G401 (cell line): ENCODE data around the gene TBC1D10A. TPM values are rescaled to one million over a fixed set of nuclear protein-coding genes. Genes with fewer than 3 reads are reported as not detected.

Experiments used
- DNase-seq: peaks from one replicate; pipeline ENCODE4 v3.0.0-alpha.2; 2015; ENCODE audit warnings: low spot score
- in situ Hi-C: cut with HindIII; loops from 2 replicates; pipeline ENCODE4 v1.10.0; 2016; ENCODE audit warnings: low sequenced_read_pairs, mixed read lengths
- total RNA-seq: library from RNA; depleted of rRNA; stranded (reverse); fragments of >200 nt; shearing (Covaris generic); gene quantifications from 2 replicates; pipeline ENCODE4 v1.2.3, GENCODE V29; 2014

TBC1D10A gene
- total RNA-seq, 1 experiment from 2014 or later = 12.8 TPM

DNA sequence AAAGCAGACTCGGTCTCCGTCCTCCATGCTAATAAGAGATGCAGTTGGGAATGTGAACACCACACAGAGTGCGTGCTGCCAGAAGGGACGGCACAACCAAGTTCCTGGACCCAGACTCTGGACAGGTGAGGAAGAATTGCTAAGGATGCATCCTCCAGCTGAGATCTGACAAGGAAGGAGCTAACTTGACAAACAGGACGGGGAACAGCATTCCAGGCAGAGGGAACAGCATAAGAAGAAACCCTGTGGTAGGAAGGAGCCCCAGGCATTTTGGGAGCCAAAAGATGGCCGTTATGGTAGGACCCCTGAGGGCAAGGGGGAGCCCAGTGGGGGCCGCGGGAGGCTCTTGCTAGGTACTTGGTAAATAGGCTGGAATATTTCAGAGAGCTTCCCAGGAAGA, 66.1 kb downstream of the TBC1D10A start:
- no peak for DNase-seq
- in situ Hi-C loops = no loop called here

DNA sequence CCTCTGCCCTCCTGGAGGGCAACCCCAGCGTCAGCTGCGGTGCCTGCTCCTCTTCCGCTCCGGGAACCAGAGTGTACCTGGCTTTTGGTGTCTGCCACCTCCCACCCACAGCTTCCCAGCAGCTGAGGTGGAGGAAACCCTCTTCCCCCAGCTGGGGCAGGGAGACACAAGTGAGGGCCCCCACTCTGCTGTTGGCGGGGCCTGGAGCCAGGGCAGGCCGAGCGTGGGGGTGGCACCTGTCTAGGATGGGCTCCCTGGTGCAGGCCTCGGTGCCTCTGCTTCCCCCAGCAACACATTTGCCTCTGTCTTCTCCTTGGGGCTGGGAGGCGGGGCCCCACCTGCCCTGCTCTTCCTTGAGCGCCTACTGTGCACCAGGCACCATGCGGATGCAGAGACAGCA, 66.5 kb downstream of the TBC1D10A start:
- DNase-seq = no peak
- in situ Hi-C loops = no loop called here

DNA sequence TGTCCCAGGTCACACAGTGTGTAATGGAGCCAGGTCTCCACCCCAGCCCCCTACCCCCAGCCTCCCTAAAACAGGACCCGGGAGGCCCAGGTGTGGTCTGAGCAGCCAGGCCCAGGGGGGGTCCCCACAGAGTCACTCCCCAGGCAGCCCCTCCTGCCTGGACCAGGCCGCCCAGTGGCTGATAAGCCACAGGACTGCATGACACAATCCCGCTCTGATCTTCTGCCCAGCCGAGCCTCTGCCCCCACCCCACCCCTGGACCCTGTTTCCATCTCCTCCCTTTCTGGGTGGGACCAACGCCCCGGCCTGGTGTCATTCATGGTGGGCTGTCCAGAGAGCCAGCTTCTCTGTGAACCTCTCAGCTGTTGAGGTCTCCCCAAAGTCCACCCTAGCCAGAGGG, 72.4 kb downstream of the TBC1D10A start:
- no peak for DNase-seq
- in situ Hi-C loops = no loop called here

DNA sequence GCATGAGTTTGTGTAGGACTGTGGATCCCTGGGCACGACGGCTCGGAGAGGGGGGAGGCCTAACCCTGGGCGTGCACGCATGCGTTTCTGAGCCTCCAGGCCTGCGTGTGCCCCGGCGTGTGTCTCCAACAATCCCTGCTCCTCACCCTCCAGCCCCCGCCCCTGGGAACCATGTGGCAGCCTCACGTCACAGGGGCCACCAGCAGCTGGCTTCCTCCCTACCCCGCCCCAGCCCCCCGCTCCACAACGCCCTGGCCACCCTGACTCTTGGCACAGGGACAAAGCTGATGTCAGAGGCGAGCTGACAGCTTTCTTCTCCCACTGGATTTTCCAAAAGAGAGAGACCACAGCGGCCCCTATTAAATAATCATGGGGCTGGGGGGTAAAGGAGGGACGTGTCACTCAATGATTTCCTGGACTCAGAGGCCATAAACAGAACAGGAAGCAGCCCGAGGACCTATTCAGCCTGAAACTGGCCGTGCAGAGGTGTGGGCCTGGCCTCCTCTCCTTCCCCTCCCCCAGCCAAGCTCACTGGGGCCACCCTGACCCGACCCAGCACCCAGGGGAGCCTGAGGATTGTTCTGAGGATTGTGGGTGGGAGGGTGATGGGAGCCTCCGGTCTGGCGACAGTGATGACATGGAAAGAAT, 73.4 kb downstream of the TBC1D10A start:
- in situ Hi-C loops = no loop called here
- no peak for DNase-seq

DNA sequence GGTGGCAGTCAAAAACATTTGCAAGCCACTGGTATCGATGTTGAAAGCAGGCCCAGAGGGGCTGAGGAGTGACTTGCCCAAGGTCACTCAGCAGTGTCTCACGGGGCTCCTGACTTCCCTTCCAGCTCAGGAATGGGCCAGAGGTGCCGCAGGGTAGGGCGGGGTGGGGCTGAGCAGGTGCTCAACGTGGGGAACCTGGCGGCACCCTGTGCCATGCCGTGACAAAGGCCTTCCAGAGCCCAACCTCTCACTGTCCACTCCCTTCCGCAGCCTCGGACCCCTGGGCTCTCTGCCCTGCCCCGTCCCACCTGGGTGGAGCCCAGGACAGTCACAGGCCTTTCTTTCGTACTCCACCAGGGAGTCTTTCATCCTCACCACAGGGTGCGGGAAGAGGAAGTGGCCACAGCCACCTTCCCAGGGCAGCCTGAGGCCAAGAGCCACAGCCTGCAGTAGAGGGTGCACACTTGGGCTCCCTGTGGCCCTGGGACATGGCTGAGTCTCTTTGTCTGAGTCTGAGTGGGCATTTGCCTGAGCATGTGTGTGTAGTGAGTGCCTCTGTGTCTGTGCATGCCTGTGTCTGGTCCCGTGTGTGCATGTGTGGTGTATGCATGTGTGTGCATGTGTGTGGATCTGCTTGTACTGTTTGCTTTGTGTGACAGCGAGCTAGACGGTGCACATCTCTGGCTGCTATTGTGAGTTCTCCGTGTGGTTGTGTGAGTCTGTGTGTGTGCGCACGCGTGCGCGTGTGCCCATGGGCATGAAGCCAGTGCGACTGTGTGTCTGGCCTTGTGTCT, 74.1 kb downstream of the TBC1D10A start:
- DNase-seq = no peak
- in situ Hi-C loops = no loop called here

DNA sequence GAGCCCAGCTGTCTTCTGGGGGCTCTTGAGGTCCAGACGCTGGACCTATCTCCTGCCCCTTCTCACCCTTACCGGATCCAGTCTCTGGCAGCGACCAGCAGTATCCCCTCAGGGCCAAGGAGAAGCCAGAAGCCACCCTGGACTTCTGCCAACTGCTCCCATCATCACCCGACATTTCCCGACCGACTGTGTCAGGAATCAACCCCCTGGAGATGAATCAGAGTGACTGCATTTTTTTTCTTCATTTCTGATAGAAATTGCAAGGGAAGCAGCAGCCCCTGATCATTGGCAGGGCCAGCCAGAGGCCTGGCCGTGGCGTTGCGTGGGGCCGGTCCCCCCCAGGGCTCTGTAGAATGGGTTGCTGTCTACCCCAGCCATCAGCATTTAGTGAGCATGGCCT, 75.0 kb downstream of the TBC1D10A start:
- in situ Hi-C loops = no loop called here

DNA sequence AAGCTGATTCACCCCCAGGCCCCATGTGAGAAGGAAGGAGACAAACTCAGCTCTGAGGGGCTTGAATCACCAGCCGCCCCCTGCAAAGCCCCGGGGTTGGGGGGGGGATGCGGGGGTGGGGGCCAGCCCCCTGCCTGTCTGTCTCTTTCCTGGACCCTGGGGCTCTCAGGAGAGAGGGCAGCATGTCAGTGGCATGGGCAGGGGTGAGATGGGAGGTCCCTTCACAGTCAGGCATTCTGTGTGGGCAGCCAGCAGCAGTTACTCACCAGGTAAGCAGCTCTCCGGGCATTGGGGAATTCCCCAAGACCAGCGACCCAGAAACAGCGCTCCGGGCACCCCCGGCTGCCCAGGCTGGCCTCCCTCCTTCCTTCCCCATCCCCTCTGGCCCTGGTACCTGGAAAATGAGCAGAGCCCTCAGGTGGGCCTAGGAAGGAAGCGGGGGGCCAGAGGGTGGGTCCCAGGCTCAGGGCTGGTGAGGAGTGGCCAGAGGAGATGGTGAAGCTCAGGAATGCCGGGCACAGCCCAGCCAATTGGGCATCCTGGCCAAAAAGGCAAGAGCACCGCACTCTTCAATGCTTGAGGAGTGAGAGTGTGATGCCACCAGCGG, 76.0 kb downstream of the TBC1D10A start:
- in situ Hi-C loops = no loop called here
- no peak for DNase-seq

More for the DNA sequence above, 75.0 kb downstream of the TBC1D10A start:
- DNase-seq = no peak

DNA sequence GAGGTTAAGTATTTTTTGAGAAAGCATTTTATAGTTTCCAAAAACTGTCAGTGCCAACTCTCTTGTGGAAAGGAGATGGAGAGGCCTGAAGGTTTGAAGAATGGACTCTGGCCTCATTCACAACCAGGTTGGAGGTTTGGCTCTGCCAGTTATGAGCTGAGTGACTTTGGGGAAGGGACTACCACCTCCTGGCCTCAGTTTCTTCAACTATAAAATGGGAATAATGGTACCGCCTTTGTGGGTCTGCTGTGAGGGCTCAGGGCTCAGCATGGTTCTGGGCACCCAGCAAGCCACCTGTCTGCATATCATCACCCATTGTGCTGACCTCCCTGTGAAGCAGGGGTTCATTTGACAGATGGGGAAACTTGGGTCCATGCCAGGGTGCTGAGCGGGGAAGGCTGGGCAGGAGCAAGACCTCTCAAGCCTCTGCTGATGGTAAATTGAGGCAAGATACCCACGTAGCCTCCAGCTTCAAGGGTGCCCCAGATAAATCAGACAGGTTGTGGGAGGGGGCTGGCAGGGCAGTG, 76.6 kb downstream of the TBC1D10A start:
- no peak for DNase-seq
- in situ Hi-C loops = no loop called here

DNA sequence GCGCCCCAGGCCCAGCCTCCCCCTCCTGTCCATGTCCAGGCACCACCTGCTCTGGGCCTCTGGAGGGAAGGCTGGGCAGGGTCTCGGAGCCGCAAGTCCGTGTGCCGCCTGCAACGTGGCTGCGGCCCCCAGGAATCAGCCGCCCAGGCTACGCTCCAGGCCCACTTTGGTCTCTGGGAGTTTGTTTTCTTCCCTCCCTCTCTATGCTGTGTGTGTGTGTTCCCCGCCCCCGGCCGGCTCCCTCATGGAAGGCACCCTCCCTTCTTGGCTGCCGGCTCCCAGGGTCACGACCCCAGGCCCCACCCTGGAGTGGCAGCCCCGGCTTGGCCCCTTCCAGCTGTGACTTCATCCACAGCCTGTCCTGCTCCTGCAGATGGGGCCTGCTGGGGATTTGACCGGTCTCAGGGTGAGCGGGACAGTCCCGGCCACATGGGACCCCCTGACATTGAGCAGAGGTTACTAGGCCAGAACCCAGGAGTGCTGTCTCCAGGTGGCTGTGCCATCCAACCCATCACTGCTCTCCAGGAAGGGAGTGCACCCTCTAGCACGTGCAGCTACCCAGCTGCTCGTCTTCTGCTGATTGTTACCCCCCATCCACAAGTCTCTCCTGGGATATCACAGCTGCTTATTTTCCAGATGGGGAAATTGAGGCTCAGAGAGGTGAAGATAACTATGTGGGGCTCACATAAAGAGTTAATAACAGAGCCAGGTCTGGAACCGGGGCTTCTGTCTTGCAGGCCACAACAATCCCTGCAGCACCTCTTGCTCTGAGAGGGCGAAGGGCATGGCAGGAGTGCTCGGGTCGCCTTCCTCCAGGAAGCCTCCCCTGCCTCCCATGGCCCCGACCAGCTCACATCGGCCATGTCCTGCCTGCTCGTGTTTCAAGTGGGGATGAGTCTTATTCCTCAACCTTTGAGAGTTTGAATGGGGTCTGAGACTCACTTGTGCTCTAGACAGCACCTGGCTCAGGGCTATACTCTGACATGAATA, 77.4 kb downstream of the TBC1D10A start:
- DNase-seq = no peak
- in situ Hi-C loops = no loop called here

DNA sequence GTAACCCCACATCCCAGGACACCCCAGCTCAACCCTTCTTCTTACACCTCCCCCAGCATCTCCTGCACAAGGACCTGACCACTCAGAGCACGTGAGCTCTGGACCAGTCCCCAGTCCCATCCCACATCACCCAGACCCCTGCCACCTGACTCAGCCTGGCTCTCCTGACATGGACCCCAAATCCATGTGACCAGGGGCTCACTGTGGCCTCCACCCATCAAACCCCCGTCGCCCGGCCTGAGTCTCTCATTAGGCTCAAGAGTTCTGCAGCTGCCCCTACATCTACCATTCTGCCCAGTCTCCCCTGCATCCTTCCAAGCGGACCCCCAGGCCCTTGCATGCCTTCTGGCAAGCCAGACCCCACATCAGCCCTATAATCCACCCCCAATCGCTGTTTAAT, 78.3 kb downstream of the TBC1D10A start:
- no peak for DNase-seq
- in situ Hi-C loops = no loop called here

DNA sequence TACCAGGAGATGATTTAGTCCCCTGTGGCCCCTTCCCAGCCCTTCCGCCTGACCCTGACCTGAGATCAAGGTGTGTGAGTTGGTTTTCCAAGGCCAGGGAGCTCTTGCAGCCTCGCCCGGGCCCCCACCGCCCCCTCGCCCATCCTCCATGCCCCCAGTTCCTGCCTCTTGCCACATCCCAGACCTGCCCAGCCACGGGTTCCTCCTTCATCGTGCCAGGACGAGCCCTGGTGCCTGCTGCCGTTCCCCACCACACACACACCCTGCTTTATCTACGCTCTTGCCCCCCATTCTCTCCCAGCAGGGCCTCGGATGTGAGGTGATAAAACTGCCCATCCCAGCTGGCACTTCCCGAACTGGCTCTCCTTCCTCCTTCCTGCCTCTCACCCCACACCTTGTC, 78.8 kb downstream of the TBC1D10A start:
- DNase-seq = no peak
- in situ Hi-C loops = no loop called here

DNA sequence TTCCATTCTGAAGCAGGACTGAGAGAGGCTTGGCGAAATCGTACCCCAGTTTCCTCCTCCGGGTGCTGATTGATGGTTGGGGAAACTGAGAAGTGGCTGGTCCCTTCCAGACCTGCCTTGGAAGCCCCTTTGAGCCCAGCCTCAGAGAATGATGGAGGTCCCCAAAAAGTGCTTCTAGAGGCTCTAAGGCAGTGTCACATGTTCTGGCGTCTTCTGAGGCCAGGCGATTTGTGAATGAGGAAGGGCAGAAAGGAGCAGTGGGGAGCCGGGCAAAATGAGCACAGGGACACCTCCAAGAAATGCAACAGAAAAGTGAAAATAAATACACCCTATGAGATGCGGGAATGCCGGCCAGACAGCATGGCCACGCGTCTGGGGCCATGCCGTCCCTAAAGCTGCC, 79.2 kb downstream of the TBC1D10A start:
- in situ Hi-C loops = no loop called here

DNA sequence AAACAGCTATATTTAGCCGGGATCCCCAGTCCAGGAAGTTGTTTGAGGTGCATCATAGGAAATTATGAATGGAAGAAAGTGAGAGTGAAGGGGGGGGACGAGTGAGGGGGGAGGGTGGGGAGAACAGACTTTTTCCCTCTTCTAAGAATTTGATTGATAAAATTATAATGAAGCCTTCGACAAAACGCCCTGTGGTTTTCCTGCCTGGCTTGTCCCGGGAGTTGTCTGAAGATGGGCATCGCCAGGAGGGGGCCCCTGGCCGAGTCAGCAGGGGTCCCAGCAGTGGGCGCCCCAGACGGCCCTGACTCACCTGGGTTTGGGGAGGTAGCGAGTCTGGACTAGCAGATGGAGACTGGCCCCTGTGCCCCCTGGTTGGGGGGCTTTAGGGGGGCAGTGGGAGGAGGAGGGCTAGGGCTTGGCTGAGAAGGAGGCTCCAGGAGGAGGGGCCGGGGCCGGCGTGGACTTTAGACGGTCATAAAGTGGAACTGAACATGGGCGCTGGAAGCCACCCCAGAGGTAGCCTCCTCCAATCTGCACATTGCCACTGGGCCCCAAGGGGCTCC, 79.8 kb downstream of the TBC1D10A start:
- DNase-seq = no peak
- in situ Hi-C loops = no loop called here

More for the DNA sequence above, 79.2 kb downstream of the TBC1D10A start:
- no peak for DNase-seq

DNA sequence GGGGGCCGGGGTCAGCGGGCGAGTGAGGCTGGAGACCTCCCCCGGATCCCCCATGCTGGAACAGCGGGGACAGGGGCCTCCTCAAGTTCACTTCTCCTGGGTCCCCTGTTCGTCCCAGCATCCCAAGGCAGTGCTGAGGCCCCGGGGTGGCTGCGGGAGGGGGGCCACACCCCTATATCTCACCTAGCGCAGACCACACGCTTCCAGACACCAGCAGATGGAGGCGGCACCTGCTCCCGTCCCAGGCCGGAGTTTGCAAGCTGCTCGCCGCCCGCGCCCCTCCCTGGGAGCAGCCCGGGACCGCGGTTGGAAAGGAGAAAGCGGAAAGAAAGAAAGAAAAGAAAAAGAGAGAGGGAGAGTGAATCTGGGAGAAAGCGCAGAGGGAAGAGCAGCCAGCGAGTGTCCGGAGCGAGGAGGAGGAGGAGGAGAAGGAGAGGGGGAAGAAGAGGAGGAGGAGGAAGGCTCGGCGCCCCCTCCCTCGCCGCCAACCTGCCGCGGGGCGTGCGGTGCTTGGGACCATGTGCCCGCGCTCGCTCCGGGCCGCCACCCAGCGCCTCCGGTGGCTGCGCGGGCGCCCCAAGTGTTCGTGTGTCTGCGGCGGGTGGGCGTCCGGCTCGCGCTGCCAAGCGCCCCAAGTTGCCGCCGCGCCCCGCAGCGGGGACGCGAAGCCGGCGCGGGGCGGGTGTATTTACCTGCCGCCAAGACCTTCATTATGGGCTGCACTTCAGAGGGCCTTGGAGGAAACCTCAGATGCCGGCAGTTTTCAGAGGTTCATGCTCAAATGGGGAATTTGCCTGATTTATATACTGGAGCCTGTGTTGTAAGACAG, 80.5 kb downstream of the TBC1D10A start, which contains the start of gene LIF:
Gene LIF, minus strand, starts transcription at position 775 of the 829 bp plus-strand sequence. Its CDS starts 64 bp downstream, at position 711.
- in situ Hi-C loops = no loop called here
- no peak for DNase-seq

DNA sequence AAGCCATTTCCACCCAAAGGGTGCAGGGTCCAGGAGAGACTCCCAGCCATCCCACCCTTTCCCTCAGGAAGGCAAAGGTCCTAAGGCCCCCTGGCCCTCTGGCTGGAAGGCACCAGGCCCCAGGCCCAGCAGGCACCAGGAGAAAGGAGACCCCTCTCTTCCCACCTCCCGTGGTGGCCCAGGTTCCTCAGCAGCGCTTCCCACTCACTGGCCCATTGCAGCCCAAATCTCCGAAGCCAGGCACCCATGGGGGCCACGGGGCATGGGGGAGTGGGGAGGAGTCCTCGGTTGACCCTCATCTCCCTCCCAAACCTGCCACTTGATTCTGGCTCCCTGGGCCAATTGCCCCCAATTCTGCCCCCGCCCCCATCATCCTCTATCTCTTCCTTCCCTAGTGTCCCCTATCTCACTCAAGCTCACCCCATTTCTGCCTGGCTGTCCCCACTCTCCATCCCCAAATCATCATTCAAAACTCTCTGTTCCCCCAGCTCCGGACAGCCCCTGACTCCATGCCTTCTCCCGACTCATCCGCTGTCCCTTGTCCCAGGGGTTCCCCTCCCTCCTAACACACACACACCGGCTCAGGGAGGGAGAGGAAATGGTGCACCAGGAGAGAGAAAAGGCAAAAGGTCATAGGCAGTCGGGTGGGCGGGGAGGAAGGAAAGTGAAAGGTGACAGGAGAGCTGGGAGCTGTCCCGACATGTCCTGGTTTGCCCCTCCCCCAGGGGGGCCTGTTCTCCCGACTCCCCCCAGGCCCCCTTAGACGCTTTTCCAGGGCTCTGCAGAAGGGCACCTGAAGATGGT, 81.4 kb downstream of the TBC1D10A start:
- in situ Hi-C loops = no loop called here
- DNase-seq = no peak

DNA sequence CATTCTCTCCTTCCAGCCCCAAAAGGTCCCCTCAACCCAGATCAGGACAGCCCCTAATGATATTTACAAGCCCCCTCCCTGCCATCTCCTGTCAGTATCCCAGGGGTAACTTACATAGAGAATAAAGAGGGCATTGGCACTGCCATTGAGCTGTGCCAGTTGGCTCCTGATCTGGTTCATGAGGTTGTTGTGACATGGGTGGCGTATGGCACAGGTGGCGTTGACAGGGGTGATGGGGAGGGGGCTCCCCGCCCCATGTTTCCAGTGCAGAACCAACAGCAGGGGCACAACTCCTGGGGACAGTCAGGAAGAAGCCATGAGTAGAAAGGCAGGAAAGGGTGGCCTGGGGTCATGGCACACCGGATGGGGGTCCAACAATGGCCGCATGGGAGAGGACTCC, 82.1 kb downstream of the TBC1D10A start:
- no peak for DNase-seq
- in situ Hi-C loops = no loop called here

DNA sequence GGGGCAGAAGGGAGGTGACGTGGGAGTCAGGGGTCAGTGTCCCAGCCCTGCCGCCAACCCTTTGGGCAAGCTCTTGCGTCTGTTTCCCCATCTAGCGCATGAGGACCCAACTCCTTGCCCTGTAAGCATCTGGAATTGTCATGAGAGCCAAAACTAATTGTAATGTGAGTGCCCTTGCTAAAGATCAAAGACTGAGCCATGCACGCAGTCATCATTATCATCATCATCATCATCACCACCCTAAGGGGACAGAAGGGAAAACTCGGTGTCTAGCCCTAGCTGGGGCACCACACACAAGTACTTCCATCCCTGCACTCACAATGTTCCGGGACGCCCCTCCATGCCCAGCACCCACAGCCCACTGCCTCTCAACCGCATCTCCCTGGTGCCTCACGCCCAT, 82.7 kb downstream of the TBC1D10A start:
- DNase-seq = no peak
- in situ Hi-C loops = no loop called here
